HEK293 (cell line): Measurements from ENCODE around the gene CLDN14.

Experiments
- CTCF ChIP-seq: fragments of 450-650 bp; formaldehyde crosslinking; IDR thresholded peaks from 2 replicates; pipeline ENCODE4 v1.5.1; 2016; ENCODE audit warnings: missing biosample characterization, missing genetic modification characterization
- REST ChIP-seq: fragments of 450-650 bp; formaldehyde crosslinking; IDR thresholded peaks from 2 replicates; pipeline ENCODE4 v1.5.1; 2016; ENCODE audit warnings: missing biosample characterization, missing genetic modification characterization
- YY1 ChIP-seq: fragments of 450-650 bp; formaldehyde crosslinking; IDR thresholded peaks from 2 replicates; pipeline ENCODE4 v1.5.1; 2018; ENCODE audit warnings: missing biosample characterization, missing genetic modification characterization
- ZNF560 ChIP-seq: fragments of 450-650 bp; formaldehyde crosslinking; IDR thresholded peaks from 2 replicates; pipeline ENCODE4 v1.5.1; 2017; ENCODE audit warnings: missing biosample characterization, missing genetic modification characterization, borderline replicate concordance

GRCh38 chr21:36478941-36479340 lies 981 bp downstream of the CLDN14 start:
- TF ChIP-seq ZNF560 (tag by site-specific recombination) (no peak), YY1 (tag by site-specific recombination) (no peak), REST (tag by site-specific recombination) (no peak), CTCF (tag by site-specific recombination) (peak; percentile 60)
